Measurements from ENCODE around the gene RASGRF2. TPM values are rescaled to one million over a fixed set of nuclear protein-coding genes. Genes with fewer than 3 reads are reported as not detected.
"Not testable (repeated sequence)": the region's sequence is repeated elsewhere in the genome, so short reads cannot be mapped to it uniquely, and the experiment has no call there.

The RASGRF2 gene
- total RNA-seq, 1 experiment from 2014 or later: 2.7 TPM

DNA sequence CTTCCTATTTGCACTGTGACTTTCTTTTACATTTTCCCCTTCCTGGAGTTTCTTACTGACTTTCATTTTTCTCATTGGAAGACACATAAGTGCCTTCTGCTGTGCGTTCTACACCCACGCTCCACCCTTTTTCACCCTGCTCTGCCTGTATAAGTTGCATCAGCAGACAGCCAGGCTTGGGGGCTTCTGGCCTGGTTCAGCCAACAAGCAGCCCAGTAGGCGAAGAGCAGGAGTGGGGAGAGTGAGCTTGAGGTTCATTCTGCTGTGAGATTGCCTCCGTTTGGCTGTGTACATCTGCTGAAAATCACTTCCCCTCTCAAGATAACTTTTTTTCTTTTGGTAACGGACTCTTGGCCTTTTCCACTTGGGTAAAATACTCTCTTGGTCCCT lies 38.4 kb downstream of the RASGRF2 start:
- DNase-seq: no peak
- H3K36me3 ChIP-seq: no peaks in the 10 kb centered on the region
- H3K9me3 ChIP-seq: no peaks in the 10 kb centered on the region
- H3K4me3 ChIP-seq: no peak overlapping the region
- no peaks in the 10 kb centered on the region for H3K27me3 ChIP-seq

DNA sequence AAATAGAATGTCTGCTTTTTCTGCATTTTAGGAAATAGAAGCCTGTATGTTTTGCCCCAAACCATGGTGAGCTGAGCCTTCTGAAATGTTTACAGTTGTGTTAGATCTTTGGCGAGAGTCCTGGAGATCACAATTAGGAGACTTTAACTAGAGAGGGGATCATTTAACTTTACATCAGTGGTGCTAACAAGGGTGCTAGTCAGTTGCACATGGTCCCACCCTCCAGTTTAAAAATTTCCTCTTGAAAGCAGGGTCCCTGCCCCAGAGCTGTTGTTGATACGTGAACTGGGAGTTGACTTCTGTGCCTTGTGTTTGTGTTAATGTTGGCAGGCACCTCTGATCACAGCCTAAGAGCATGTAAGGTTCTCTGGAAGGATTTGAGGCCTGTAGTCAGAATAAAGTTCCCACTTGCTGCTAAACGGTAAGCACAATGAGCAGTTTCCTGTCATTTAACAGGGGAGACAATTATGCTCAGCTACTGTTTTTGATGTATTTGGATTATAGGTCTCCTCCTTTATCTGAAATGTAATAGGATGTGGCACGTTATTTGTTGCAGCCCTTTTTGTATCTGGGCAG lies 43.7 kb downstream of the RASGRF2 start:
- Histone ChIP-seq H3K27me3 (no peaks in the 10 kb centered on the region), H3K9me3 (no peaks in the 10 kb centered on the region), H3K4me3 (no peak overlapping the region), H3K36me3 (no peaks in the 10 kb centered on the region)
- no peak for DNase-seq

DNA sequence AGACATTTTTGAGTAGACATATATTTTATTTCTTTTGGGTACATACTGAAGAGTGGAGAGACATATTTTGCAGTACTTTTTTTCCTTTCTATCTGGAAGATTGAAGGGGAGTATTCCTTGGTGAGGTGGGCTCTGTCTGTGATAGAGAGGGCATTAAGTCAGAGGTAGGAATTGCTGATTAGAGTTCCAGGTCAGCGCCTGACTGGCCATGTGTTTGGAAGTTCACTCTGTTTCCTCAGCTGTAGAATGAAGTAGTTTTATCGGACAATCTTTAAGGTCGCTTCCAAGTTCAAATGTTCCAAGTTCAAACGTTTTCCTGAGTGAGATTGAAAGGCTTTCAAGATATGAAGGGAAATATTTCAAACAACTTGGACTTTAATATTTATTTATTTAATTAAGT lies 45.5 kb downstream of the RASGRF2 start:
- no peak for DNase-seq
- H3K36me3 ChIP-seq: no peaks in the 10 kb centered on the region
- H3K27me3 ChIP-seq: no peaks in the 10 kb centered on the region
- no peaks in the 10 kb centered on the region for H3K9me3 ChIP-seq
- no peak overlapping the region for H3K4me3 ChIP-seq

DNA sequence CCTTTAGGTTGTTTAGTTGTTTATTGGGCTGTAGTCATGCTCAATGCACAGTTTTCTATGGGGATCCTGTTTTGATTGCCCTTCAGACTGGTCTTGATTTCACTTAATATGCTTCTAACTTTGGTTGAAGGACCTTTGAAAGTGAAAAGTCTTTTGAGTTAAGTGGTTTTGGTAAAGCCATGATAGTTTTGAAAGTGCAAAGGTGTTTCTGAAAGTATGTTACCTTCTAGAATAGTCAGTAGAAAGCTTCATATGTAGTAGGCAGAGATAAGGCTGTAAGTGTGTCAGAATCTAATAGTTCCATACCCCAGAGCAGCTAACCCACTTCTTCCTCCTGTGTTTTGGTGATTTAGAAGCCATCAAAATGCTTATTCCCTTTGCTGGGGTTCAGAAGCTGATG lies 46.1 kb downstream of the RASGRF2 start:
- DNase-seq: no peak
- Histone ChIP-seq H3K27me3 (no peaks in the 10 kb centered on the region), H3K9me3 (no peaks in the 10 kb centered on the region), H3K4me3 (no peak overlapping the region), H3K36me3 (no peaks in the 10 kb centered on the region)

DNA sequence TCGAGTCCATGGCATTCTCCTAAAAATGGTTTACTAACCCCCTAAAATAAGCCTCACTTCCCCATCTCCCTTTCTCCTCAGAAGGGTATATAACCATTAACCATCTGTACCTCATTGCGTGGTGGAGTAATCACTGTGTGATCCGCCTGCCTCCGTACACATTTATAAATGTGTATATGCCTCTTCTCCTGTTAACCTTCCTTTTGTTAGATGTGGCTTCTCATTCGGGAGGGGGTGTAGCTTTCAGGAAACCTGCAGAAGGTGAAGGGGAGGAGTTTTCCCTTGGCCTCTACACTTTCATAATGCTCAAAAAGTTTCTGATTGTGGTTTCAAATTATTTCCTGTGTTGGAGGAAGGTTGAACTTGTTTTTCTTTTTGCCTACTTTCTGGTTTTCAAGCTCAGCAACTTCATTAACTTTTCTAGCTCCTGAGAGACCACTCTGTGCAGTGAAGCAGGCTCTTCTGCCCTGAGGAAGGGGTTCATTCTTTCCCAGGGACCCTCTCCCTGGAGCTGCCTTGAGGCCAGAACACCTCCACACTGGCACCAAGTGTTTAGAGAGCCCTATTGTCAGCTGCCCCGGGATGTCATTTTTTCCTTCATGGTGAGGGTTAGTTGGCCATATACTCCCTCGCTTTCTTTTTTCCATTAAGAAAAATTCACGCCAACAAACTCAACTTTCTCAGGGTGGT lies 46.9 kb downstream of the RASGRF2 start:
- H3K4me3 ChIP-seq: no peak overlapping the region
- no peak for DNase-seq
- no peaks in the 10 kb centered on the region for H3K27me3 ChIP-seq
- H3K9me3 ChIP-seq: no peaks in the 10 kb centered on the region
- H3K36me3 ChIP-seq: no peaks in the 10 kb centered on the region

DNA sequence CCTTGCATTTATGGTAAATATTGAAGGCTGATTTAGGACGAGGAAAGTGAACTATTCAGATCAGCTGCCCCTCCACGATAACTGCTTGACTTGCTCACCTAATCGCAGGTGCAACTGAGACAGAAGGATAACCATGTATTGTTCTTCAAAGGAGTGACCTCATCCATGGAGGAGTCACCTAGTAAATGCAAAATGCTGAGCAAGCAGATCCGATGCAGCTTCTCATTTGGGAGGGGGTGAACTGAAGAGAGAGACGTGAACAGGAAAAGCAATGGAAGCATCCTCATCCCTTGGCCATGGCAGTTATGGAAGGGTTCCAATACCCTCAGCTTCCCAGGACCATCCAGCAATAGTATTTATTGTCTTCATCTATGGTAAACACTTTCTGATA lies 47.5 kb downstream of the RASGRF2 start:
- no peak for DNase-seq
- no peak overlapping the region for H3K4me3 ChIP-seq
- no peaks in the 10 kb centered on the region for H3K9me3 ChIP-seq
- no peaks in the 10 kb centered on the region for H3K27me3 ChIP-seq
- H3K36me3 ChIP-seq: no peaks in the 10 kb centered on the region

DNA sequence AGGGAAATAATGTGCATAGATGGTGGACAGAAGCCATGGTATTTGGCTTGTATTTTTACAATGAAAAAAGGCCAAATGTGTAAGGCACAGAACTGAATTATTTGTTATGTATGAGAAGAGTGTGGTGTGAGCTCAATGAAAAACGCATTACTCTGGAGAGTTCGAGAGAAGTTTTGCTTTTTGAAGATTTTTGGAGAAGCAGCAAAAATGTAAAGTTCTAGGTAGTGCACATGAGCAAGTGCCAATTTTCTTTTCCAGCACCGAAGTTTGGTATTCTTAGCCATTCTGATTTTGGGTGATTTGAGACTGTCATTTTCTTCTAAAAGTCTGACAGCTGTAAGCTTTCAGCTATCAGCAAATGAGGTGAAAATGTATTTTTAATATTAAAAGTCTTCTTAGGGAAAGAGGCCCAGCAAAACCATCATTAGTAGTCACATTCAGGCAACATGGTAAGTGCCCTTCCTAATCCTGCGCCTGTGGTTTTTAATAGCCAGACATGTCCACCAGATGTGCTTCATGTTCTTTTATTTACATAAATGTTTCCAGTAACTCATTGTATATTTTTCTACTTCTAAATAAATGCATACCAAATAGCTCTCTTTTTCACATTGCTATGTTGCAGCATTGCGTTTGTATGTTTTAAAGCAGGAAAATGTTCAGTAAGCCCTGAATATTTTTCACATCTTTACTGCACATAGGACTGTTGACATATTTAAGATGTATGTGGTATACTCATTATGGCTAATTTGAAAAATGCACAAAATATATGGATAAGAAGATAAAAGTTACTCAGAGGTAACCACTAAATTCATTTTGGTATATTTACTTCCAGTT lies 50.4 kb downstream of the RASGRF2 start:
- Histone ChIP-seq H3K27me3 (no peaks in the 10 kb centered on the region), H3K36me3 (no peaks in the 10 kb centered on the region), H3K9me3 (no peaks in the 10 kb centered on the region), H3K4me3 (no peak overlapping the region)
- no peak for DNase-seq

DNA sequence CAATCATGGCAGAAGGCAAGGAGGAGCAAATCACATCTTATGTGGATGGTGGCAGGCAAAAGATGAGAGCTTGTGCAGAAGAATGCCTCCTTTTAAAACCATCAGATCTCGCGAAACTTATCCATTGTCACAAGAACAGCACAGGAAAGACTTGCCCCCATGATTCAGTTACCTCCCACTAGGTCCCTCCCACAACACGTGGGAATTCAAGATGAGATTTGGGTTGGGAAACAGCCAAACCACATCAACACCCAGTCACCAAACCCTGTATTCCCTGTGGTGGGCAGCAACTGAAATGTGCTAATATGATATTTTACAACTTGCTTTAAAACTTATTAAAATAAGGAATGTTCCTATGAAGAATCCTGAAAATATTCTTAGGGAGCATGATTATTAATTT lies 54.2 kb downstream of the RASGRF2 start:
- Histone ChIP-seq H3K36me3 (no peaks in the 10 kb centered on the region), H3K27me3 (no peaks in the 10 kb centered on the region), H3K9me3 (no peaks in the 10 kb centered on the region), H3K4me3 (no peak overlapping the region)
- no peak for DNase-seq

DNA sequence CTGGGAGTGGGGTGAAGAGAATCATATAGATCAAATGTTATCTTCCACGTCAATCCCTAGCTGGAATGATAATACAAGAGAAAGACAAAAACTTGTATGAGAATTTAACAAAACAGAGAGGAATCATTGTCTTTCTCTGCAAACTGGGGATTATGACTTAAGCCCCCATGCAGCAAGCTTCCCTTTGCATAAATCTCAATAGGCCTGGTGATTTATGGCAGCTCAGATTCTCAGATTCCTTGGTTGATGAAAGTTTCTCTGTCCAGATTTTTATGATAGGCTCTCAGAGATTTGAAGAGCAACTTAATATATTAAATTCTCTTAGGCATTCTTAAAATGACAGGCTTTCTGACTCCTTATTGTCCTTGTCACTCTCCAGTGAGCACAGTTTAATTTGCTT lies 56.0 kb downstream of the RASGRF2 start:
- H3K36me3 ChIP-seq: no peaks in the 10 kb centered on the region
- no peaks in the 10 kb centered on the region for H3K27me3 ChIP-seq
- no peak overlapping the region for H3K4me3 ChIP-seq
- DNase-seq: no peak
- H3K9me3 ChIP-seq: no peaks in the 10 kb centered on the region

DNA sequence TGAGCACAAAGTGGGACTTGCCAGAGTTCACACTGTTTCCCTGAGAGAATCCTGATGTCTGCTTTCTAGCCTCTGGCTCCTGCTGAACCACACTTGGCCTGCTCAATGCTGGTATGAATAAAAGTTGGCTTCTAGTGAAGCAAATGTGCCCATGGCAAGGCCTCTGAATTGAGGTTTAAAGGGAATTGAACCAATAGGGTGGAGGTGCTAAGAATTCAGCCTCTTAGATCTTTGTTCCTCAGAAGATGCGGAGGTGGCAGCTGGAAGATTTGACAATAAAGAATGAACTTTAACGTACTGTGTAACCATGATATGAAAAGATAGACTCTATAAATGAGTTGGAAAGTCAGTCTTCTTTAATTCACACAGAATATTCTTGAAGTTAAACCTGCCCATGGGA lies 57.2 kb downstream of the RASGRF2 start:
- no peaks in the 10 kb centered on the region for H3K27me3 ChIP-seq
- no peaks in the 10 kb centered on the region for H3K9me3 ChIP-seq
- H3K4me3 ChIP-seq: no peak overlapping the region
- no peak for DNase-seq
- no peaks in the 10 kb centered on the region for H3K36me3 ChIP-seq

DNA sequence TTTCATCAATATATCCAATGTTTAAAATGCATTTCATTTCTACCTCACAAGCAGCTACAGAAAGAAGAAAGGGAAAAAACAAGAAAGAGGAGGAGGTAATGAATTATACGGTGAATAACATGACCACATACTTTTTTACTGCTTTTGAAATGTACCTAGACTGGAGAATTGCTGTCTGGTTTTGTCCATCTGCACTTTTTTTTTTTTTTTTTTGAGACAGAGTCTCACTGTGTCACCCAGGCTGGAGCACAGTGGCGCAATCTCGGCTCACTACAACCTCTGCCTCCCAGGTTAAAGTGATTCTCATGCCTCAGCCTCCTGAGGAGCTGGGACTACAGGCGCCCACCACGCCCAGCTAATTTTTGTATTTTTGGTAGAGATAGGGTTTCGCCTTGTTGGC lies 58.4 kb downstream of the RASGRF2 start:
- H3K4me3 ChIP-seq, DNase-seq, H3K27me3 ChIP-seq, H3K9me3 ChIP-seq, H3K36me3 ChIP-seq: not testable (repeated sequence)

DNA sequence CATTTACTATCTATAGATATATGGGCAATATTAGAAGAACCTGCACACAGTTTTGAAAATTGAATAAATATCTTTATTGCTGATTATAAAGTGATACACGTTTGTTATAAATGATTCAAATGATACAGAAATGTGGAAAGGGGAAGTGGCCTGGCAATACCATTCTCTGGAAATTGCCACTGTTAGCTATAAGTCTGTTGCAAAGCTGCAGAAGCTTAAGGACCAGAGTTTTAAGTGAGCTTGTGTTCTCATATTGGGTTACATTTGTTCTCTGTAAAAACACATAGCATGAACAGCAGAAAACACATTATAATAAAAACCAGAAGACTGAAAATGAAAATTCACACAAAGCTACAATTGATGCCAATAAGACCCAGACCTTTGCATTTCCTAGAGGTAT lies 59.6 kb downstream of the RASGRF2 start:
- no peaks in the 10 kb centered on the region for H3K36me3 ChIP-seq
- DNase-seq: no peak
- H3K27me3 ChIP-seq: no peaks in the 10 kb centered on the region
- H3K9me3 ChIP-seq: no peaks in the 10 kb centered on the region
- no peak overlapping the region for H3K4me3 ChIP-seq

DNA sequence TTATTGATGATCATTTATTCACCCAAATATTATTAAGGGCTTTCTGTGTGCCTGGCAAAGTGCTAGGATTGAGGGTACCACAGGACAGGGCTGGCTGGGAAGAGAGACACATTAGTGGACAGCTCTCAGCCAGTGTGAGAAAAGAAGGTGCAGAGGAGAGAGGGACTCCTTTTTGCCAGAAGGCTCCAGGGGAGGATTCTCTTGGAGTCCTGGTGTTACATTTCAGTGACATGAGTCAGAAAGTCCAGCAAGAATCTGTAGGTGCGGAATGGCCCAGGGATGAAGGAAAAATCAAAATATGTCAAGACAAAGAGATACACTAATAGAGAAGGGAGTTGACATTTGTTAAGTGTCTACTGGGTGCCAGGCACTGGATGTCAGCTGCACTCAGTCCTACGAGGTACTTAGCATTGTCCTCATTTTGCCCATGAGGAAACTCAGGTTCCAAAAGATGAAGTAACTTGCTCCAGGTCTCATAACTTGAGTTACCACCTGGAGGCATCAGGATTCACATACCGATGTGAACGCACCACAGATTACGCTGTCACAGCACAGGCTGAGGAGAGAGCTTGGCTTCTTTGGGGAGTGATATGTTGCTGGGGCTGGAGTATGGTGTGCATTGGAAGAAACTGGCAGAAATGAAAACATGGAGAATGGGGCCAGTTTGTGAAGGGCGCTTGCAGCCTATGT lies 60.5 kb downstream of the RASGRF2 start:
- H3K9me3 ChIP-seq: no peaks in the 10 kb centered on the region
- no peaks in the 10 kb centered on the region for H3K36me3 ChIP-seq
- H3K4me3 ChIP-seq: no peak overlapping the region
- no peaks in the 10 kb centered on the region for H3K27me3 ChIP-seq
- DNase-seq: no peak

DNA sequence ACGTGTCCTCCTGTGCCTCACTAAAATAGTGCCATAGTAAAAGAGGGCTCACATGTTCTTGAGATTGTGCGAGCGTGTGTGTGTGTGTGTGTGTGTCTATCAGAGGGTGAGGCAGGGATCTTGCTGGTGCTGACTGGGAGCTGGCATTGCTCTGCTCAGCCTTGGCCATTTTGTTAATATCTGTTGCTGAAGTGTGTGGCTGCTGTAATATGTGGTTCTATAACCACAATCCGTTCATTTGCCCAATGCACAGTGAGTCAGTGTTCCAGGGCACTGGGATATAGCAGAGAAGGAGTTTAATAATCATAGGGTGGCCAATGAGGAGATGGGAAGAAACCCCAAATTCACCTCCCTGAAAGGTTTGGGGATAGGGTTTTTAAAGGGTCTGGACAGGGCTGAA lies 61.3 kb downstream of the RASGRF2 start:
- H3K36me3 ChIP-seq: no peaks in the 10 kb centered on the region
- no peaks in the 10 kb centered on the region for H3K27me3 ChIP-seq
- no peak overlapping the region for H3K4me3 ChIP-seq
- no peak for DNase-seq
- H3K9me3 ChIP-seq: no peaks in the 10 kb centered on the region

DNA sequence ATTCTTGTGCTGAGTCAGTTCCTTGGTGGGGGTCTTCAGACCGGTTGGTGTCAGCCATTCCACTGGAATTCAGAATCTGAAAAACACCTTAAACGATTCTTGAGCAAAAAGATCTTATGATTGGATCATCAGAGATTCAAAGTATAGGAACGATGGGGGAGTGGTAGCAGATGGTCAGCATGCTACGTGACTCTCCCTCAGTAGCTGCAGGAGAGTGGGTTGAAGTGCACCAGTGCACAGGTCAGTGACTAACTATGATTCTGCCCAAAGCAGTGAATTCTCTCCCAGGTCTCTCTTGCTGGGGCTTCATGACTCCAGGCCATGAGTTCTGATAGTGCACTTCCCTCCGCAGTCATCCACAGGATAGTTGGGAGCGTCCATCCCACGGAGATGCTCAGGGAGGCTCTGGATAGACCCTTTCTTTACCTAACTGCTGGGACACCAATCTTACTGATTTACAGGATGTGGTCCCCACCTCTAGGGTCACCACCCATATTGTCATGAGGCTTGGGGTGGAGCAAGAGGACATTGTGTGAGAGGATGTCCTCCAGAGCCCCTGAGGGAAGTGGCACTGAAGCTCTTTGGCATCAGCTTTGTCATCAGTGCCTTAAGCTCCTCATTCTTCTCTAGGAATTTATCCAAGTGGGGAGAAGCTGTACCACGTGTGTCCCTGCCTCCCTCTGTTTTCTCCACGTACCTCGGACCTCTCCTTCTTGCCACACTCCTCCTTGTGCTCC lies 62.0 kb downstream of the RASGRF2 start:
- H3K27me3 ChIP-seq: no peaks in the 10 kb centered on the region
- H3K36me3 ChIP-seq: no peaks in the 10 kb centered on the region
- no peaks in the 10 kb centered on the region for H3K9me3 ChIP-seq
- H3K4me3 ChIP-seq: no peak overlapping the region
- DNase-seq: no peak

DNA sequence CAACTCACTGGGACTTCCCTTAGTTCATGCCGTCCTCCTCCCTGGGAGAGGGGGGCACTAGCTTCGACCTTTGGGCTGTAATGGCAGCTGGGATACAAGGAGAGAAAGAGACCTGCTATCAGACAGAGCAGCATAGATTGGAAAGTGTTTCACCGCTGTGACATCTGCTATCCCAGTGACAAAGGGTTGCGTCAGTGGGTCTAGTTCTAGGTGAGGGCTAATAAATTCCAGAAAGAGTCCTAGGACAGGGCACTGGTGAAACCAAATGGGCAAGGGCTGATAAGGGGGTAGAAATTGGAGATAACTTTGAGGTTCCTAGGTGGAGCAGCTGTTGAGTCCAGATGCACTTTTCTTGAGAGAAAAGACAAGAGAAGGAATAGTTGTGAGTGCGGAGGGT lies 62.5 kb downstream of the RASGRF2 start:
- Histone ChIP-seq H3K36me3 (no peaks in the 10 kb centered on the region), H3K27me3 (no peaks in the 10 kb centered on the region), H3K4me3 (no peak overlapping the region), H3K9me3 (no peaks in the 10 kb centered on the region)
- DNase-seq: no peak
